ENCODE measurements around the gene CHCHD6.

CHCHD6 gene

GRCh38 chr3:126699011-126699410 is 5.0 kb upstream of the CHCHD6 start:
- DNase-seq (ENCODE audit: insufficient read length, low spot score) (no peak), FAIRE-seq (no peak)

GRCh38 chr3:126704494-126705214 is 614 bp downstream of the CHCHD6 start:
- FAIRE-seq, result no peak
- DNase-seq (ENCODE audit: insufficient read length, low spot score), result no peak

GRCh38 chr3:126706631-126707030 is 2.6 kb downstream of the CHCHD6 start:
- no peak for DNase-seq (ENCODE audit: insufficient read length, low spot score)
- no peak for FAIRE-seq

- FAIRE-seq, result no peak
- DNase-seq (ENCODE audit: insufficient read length, low spot score), result no peak
Measured at GRCh38 chr3:126711121-126711760, 7.2 kb downstream of the CHCHD6 start.

DNA sequence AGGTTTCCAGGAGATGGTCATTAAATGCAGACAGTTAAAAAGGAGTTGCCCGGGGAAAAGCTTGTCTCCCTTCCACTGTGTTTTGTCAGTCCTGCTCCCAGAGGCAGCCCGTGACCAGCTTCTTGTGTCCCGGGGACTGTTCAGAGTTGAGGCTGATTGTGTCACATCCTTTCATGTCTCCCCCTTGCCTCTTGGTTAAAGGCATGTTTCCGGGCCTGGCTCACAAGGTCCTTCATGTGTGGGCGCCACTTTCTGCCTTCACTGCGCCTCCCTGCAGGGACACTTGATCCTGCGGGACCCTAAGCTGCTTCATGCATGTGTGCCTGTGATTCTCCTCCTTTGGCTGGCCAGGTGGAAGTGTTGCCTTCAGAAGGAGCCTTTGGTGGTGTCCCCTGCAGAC is 9.2 kb downstream of the CHCHD6 start:
- DNase-seq (ENCODE audit: insufficient read length, low spot score) (no peak), FAIRE-seq (no peak)

- DNase-seq (ENCODE audit: insufficient read length, low spot score), result no peak
- FAIRE-seq, result no peak
Measured at GRCh38 chr3:126714276-126714900, 10.3 kb downstream of the CHCHD6 start.

DNA sequence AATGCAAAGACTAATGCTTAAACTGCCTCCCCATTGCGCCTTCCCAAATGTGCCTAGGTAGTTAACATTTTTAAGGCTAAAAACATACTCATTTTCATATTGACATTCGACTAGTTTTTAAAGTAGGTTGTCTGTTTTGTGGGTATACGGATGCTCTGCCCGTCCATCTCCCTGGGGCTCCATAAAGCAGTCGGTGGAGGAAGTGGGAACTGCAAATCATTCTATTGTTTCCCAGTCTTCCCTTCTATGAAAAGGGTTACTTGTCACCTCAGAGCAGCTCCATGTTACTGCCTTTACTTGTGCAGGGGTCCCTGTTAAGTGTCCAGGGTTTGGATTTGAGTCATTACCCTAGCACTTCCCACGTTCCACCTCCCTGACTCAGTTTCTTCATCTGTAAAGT is 10.9 kb downstream of the CHCHD6 start:
- DNase-seq (ENCODE audit: insufficient read length, low spot score), result no peak
- no peak for FAIRE-seq

- no peak for FAIRE-seq
- no peak for DNase-seq (ENCODE audit: insufficient read length, low spot score)
Measured at GRCh38 chr3:126715432-126715831, 11.4 kb downstream of the CHCHD6 start.

DNA sequence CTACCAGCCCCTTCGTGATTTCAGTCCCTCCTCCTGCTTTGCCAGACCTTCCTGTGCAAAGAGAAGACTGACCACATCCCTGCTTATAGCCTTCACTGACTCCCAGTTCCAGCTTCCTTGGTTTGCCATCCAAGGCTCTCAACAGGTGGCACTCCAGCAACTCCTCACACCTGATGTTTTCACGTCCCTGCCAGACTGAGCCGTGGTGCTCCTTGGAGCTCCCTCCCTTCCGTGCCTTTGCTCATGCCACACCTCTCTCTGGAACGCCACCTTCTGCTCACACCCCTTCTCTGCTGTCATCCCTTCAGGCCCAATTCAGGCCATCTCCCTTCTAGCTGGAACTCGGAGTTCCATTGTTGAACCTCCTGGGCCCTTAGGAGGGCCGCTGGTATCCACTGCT is 12.0 kb downstream of the CHCHD6 start:
- no peak for DNase-seq (ENCODE audit: insufficient read length, low spot score)
- no peak for FAIRE-seq

DNA sequence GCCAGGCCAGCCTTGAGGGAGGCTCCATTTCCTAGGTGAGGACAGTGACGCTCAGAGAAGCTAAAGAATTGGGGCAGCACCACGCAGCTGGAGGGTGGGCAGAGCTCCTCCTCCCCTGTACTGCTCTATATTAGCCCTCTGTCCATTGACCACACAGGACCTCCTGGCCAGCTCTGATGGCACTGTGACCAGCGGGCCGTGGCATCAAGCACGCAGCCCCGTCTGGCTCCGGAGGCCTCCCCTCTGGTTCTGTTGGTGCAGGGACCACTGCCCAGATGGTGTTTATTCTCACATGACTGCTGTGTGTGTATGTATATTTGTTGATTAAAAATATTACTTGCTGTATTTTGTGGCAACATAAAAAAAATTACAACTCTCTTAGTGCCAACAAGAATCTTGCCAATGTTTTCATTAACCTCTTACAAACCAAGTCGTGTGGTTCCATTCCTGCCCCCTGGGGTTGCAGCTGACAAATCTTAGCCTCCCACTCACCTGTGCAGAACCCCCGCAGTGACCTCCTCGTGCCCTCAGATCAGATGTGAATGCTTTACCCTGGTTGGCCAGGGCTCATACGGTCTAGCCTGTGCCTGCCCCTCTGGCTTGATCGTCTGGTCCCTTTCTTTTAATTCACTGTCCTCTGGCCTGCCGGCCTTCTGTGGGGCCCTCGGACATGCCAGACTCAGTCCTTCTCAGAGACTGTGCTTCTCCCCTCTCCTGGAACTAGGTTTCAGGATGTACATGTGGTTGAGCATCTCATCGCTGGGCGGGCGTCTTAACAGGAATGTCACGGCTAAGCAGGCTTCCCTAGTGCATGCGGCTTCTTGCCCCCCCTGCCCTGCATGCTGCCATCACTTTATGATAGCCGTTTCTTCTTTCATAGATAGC is 14.8 kb downstream of the CHCHD6 start:
- DNase-seq (ENCODE audit: insufficient read length, low spot score), result no peak
- FAIRE-seq, result no peak

DNA sequence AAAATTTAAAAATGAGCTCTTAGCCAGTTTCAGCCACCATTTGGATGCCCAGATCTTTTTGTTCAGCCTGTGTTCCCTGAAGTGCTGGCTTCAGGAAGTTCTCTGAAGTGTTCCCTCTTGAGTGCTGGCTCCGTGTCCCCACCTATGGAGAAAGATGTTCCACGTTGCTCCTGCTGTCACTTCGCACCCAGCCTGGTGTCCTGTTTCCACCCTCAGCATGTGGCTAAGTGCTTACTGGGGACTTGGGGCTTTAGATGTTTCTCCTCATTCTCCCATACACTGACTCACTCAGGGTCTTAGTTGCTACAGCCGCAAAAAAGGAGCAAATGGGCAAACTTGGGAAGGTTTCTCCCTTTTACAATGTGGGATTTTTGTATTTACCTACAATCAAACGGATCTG is 16.6 kb downstream of the CHCHD6 start:
- FAIRE-seq (no peak), DNase-seq (ENCODE audit: insufficient read length, low spot score) (no peak)

DNA sequence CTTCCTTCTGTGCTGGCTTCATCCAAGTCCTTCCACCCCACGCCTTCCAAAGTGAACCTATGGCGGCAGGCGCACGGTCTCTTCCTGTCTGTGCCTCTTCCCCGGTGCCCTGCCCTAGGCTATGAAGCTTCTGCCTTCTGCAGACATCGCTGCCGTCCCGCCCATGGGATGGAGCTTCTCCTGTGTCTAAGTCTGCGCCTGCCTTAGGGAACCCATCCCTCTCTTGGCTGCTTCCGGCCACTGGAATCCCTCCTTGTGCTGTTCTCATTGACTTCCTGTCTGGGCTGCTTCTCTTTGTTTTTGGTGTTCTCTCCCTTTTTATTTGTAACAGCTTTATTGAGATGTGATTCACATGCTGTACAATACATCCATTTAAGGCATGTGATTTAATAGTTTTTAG is 17.2 kb downstream of the CHCHD6 start:
- FAIRE-seq, result no peak
- DNase-seq (ENCODE audit: insufficient read length, low spot score), result no peak

GRCh38 chr3:126723237-126723636 is 19.2 kb downstream of the CHCHD6 start:
- DNase-seq (ENCODE audit: insufficient read length, low spot score) (no peak), FAIRE-seq (no peak)

- DNase-seq (ENCODE audit: insufficient read length, low spot score) (no peak), FAIRE-seq (no peak)
Measured at GRCh38 chr3:126723801-126724200, 19.8 kb downstream of the CHCHD6 start.

DNA sequence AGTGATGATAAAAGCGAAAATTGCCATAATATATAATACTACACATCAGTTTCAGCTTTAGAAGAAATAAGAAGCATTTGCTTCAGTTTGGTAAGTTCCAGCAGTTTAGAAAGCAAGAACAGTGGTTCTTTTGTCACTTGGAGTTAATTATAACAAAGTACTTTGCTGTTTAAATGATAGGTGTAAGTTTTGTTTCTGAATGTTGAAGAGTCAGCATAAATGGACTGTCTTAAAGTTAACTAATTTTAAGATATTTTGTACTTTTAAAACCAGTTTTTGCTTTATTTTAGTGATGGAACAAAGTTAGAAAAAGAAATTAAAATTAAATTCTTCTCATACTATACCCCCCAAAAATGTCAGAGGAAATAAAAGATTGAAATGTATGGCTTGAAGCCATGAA is 24.6 kb downstream of the CHCHD6 start:
- DNase-seq (ENCODE audit: insufficient read length, low spot score) (no peak), FAIRE-seq (no peak)

- FAIRE-seq, result no peak
- no peak for DNase-seq (ENCODE audit: insufficient read length, low spot score)
Measured at GRCh38 chr3:126730376-126730775, 26.3 kb downstream of the CHCHD6 start.

- peak; percentile 21 for DNase-seq (ENCODE audit: insufficient read length, low spot score)
- no peak for FAIRE-seq
Measured at GRCh38 chr3:126731044-126731443, 27.0 kb downstream of the CHCHD6 start.

GRCh38 chr3:126732281-126733060 is 28.4 kb downstream of the CHCHD6 start:
- FAIRE-seq (no peak), DNase-seq (ENCODE audit: insufficient read length, low spot score) (no peak)

- DNase-seq (ENCODE audit: insufficient read length, low spot score) (no peak), FAIRE-seq (no peak)
Measured at GRCh38 chr3:126733061-126733430, 29.0 kb downstream of the CHCHD6 start.

DNA sequence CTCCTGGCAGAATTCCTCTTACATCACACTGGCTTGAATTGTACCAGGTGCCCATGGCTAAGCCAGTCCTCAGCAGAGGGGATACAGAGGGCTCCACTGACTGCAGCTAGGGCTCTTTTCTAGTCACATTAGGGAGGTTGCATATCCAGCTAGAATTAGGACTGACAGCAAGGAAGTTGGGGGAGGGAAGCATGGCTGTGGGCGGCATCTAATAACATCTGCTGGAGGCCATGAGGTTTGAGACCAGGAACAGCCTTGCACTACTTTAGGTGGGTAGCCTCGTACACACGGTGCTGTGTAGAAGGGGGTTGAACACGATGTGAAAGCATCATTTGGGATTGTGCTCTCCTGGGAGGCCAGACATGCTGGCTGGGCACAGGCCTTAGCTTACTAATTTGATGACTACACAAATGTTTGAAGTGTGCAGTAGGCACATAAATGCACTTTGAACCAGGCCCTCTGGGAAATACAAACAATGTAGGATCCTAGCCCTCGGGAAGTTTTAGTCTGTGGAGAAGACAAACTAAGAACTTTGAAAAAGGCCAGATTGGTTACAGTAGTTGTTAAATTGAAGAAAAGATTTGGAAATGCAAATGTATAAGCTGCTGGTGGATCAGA is 30.2 kb downstream of the CHCHD6 start:
- DNase-seq (ENCODE audit: insufficient read length, low spot score) (no peak), FAIRE-seq (no peak)

All from GM19239 (cell line).